WTC11 (cell line): ENCODE results near the gene IFNLR1. TPM values are rescaled to one million over a fixed set of nuclear protein-coding genes. Genes with fewer than 3 reads are reported as not detected.

Source experiments
- ATAC-seq: fragments of 200-7000 bp; cut with Tn5 transposase; 2 replicates; pipeline ENCODE4 v1.10.0; 2021; ENCODE audit warnings: mild to moderate bottlenecking, moderate library complexity
- CTCF ChIA-PET: fragments of 300-600 bp; sonication (Branson Sonifier 250); formaldehyde crosslinking; loops from one replicate; lab custom pipeline; 2021; ENCODE audit warnings: antibody characterized with exemption; lab: Charles Lee
- POLR2A ChIA-PET: fragments of 350-600 bp; sonication (Branson Sonifier 250); formaldehyde crosslinking; loops from one replicate; lab custom pipeline; 2021; ENCODE audit warnings: antibody characterized with exemption; lab: Charles Lee
- DNase-seq: peaks from one replicate; pipeline ENCODE4 v3.0.0; 2021; ENCODE audit warnings: low spot score
- H3K27ac Mint-ChIP-seq: 2 replicates; pipeline ENCODE4 v1.8.0; 2021; ENCODE audit warnings: mixed read lengths
- H3K27me3 Mint-ChIP-seq: 2 replicates; pipeline ENCODE4 v1.8.0; 2021; ENCODE audit warnings: low read depth, mild to moderate bottlenecking, moderate library complexity, mixed read lengths
- H3K36me3 Mint-ChIP-seq: 2 replicates; pipeline ENCODE4 v1.8.0; 2021; ENCODE audit warnings: mixed read lengths
- H3K4me1 Mint-ChIP-seq: 2 replicates; pipeline ENCODE4 v1.8.0; 2022; ENCODE audit warnings: mixed read lengths
- H3K4me3 Mint-ChIP-seq: 2 replicates; pipeline ENCODE4 v1.8.0; 2021; ENCODE audit warnings: mild to moderate bottlenecking, moderate library complexity, mixed read lengths
- H3K9me3 Mint-ChIP-seq: 2 replicates; pipeline ENCODE4 v1.8.0; 2021; ENCODE audit warnings: mixed read lengths
- AR ChIP-seq: fragments of 250-450 bp; sonication (Bioruptor Pico); IDR thresholded peaks from 2 replicates; pipeline ENCODE4 v1.9.0; 2021; ENCODE audit warnings: mild to moderate bottlenecking
- ATF2 ChIP-seq: sonication (generic); formaldehyde crosslinking; IDR thresholded peaks from 2 replicates; pipeline ENCODE4 v1.8.1; 2022; ENCODE audit warnings: low read depth, missing genetic modification reagents, borderline replicate concordance
- CDX4 ChIP-seq: fragments of 250-450 bp; sonication (Bioruptor Pico); IDR thresholded peaks from 2 replicates; pipeline ENCODE4 v1.9.0; 2021; ENCODE audit warnings: moderate library complexity, mild to moderate bottlenecking, inconsistent platforms, borderline replicate concordance
- E2F4 ChIP-seq: sonication (generic); formaldehyde crosslinking; IDR thresholded peaks from 2 replicates; pipeline ENCODE4 v1.8.1; 2022; ENCODE audit warnings: low read depth, mild to moderate bottlenecking, moderate library complexity, missing genetic modification reagents, borderline replicate concordance
- FOXP4 ChIP-seq: sonication (generic); formaldehyde crosslinking; IDR thresholded peaks from 2 replicates; pipeline ENCODE4 v1.8.0; 2022; ENCODE audit warnings: mild to moderate bottlenecking, missing genetic modification reagents
- GRHL2 ChIP-seq: fragments of 250-450 bp; sonication (Bioruptor Pico); IDR thresholded peaks from 2 replicates; pipeline ENCODE4 v1.8.0; 2022; ENCODE audit warnings: mild to moderate bottlenecking, moderate library complexity; ENCODE audit not compliant: insufficient replicate concordance, severe bottlenecking
- GTF2I ChIP-seq: fragments of 250-450 bp; sonication (Bioruptor Pico); conservative IDR thresholded peaks from 2 replicates; pipeline ENCODE4 v1.4.0; 2021; ENCODE audit warnings: mild to moderate bottlenecking
- NR1H2 ChIP-seq: sonication (generic); formaldehyde crosslinking; IDR thresholded peaks from 2 replicates; pipeline ENCODE4 v1.9.0; 2021; ENCODE audit warnings: mild to moderate bottlenecking, moderate library complexity, missing genetic modification reagents
- PRRX2 ChIP-seq: fragments of 250-450 bp; sonication (Bioruptor Pico); IDR thresholded peaks from 2 replicates; pipeline ENCODE4 v1.8.0; 2021; ENCODE audit warnings: mild to moderate bottlenecking
- SMAD3 ChIP-seq: sonication (generic); formaldehyde crosslinking; IDR thresholded peaks from 2 replicates; pipeline ENCODE4 v1.8.0; 2022; ENCODE audit warnings: missing genetic modification reagents, mild to moderate bottlenecking, borderline replicate concordance
- SMAD4 ChIP-seq: sonication (generic); formaldehyde crosslinking; IDR thresholded peaks from 2 replicates; pipeline ENCODE4 v1.8.0; 2022; ENCODE audit warnings: mild to moderate bottlenecking, missing genetic modification reagents
- STAT6 ChIP-seq: sonication (generic); formaldehyde crosslinking; conservative IDR thresholded peaks from 2 replicates; pipeline ENCODE4 v1.8.1; 2023; ENCODE audit warnings: mild to moderate bottlenecking, low read depth, missing genetic modification reagents, moderate library complexity
- TCF7 ChIP-seq: sonication (generic); formaldehyde crosslinking; IDR thresholded peaks from 2 replicates; pipeline ENCODE4 v1.8.0; 2022; ENCODE audit warnings: mild to moderate bottlenecking, low read depth, missing genetic modification reagents, moderate library complexity
- TP53 ChIP-seq: sonication (generic); formaldehyde crosslinking; IDR thresholded peaks from 2 replicates; pipeline ENCODE4 v1.8.1; 2023; ENCODE audit warnings: mild to moderate bottlenecking, missing genetic modification reagents
- USF2 ChIP-seq: sonication (generic); formaldehyde crosslinking; IDR thresholded peaks from 2 replicates; pipeline ENCODE4 v1.8.1; 2023; ENCODE audit warnings: mild to moderate bottlenecking, missing genetic modification reagents, moderate library complexity
- ZBTB43 ChIP-seq: sonication (generic); formaldehyde crosslinking; IDR thresholded peaks from 2 replicates; pipeline ENCODE4 v1.8.1; 2023; ENCODE audit warnings: mild to moderate bottlenecking, missing genetic modification reagents
- ZMAT4 ChIP-seq: fragments of 250-450 bp; sonication (Bioruptor Pico); IDR thresholded peaks from 2 replicates; pipeline ENCODE4 v1.9.0; 2021; ENCODE audit warnings: mild to moderate bottlenecking
- ZNF671 ChIP-seq: fragments of 250-450 bp; sonication (Bioruptor Pico); IDR thresholded peaks from 2 replicates; pipeline ENCODE4 v1.8.0; 2021; ENCODE audit warnings: mild to moderate bottlenecking
- total RNA-seq: library from RNA; stranded (reverse); gene quantifications from 3 replicates; pipeline ENCODE4 v1.2.3, GENCODE V29; 2021

The IFNLR1 gene
- total RNA-seq, 1 experiment from 2014 or later: 6.6 TPM

- TF ChIP-seq AR (no peak), SMAD3 (CRISPR knock-in tag) (no peak), ATF2 (no peak), CDX4 (no peak), TP53 (CRISPR knock-in tag) (no peak), TCF7 (no peak)
Observed at GRCh38 chr1:24235921-24236788, 49.1 kb upstream of the IFNLR1 start (continued).

- H3K4me1 Mint-ChIP-seq: peaks cover 19% of the 10 kb centered on the region
- no peaks in the 10 kb centered on the region for H3K36me3 Mint-ChIP-seq
- no peak for DNase-seq
- no peaks in the 10 kb centered on the region for H3K27me3 Mint-ChIP-seq
- ChIA-PET CTCF (interaction anchor here (0.6 to 2.3 kb wide), 4 partner anchors 12 to 157 kb away, joined by 3 to 7 read pairs (median 3); no protein-coding TSS in a partner anchor), POLR2A (interaction anchor here (0.5 kb wide), 1 partner anchor 161 kb away, joined by 3 read pairs; no protein-coding TSS in a partner anchor)
- H3K4me3 Mint-ChIP-seq: no peak overlapping the region
- ATAC-seq: no peak
- peaks cover 10% of the 10 kb centered on the region for H3K9me3 Mint-ChIP-seq
- no peak overlapping the region for H3K27ac Mint-ChIP-seq
- TF ChIP-seq STAT6 (CRISPR knock-in tag) (no peak), SMAD3 (CRISPR knock-in tag) (no peak), E2F4 (no peak), ZNF671 (CRISPR knock-in tag) (no peak), TP53 (CRISPR knock-in tag) (no peak), GTF2I (no peak), GRHL2 (CRISPR knock-in tag) (no peak), PRRX2 (CRISPR knock-in tag) (no peak), SMAD4 (CRISPR knock-in tag) (no peak), FOXP4 (CRISPR knock-in tag) (no peak), NR1H2 (no peak), USF2 (CRISPR knock-in tag) (no peak), ZBTB43 (no peak), ZMAT4 (no peak)
Observed at GRCh38 chr1:24233684-24234600, 46.9 kb upstream of the IFNLR1 start.
